WERI-Rb-1 (cell line): ENCODE measurements around the gene BAD.
A peak's percentile ranks its signal among the peaks of the same experiment; 100 is the strongest.

Experiments used
- DNase-seq: peaks from one replicate; pipeline ENCODE4 v3.0.0-alpha.2; 2020
- H3K27ac ChIP-seq: fragments of 250-450 bp; sonication (Bioruptor Pico); 2 replicates; pipeline ENCODE4 v1.5.1; 2020; ENCODE audit warnings: mild to moderate bottlenecking, moderate library complexity
- H3K27me3 ChIP-seq: fragments of 250-450 bp; sonication (Bioruptor Pico); 2 replicates; pipeline ENCODE4 v1.5.1; 2021; ENCODE audit warnings: mild to moderate bottlenecking, low read depth, moderate library complexity; ENCODE audit not compliant: insufficient read depth, severe bottlenecking
- H3K36me3 ChIP-seq: fragments of 250-450 bp; sonication (Bioruptor Pico); 2 replicates; pipeline ENCODE4 v1.5.1; 2020; ENCODE audit warnings: mild to moderate bottlenecking, moderate library complexity
- H3K4me3 ChIP-seq: 2 replicates; pipeline ENCODE4 v1.5.1; 2011; ENCODE audit warnings: low read depth, mild to moderate bottlenecking, control low read depth, low read length
- H3K9me3 ChIP-seq: fragments of 250-450 bp; sonication (Bioruptor Pico); 2 replicates; pipeline ENCODE4 v1.5.1; 2021; ENCODE audit warnings: mild to moderate bottlenecking, moderate library complexity; ENCODE audit not compliant: severe bottlenecking
- TF ChIP-seq, protein P1 (sequence below): IDR thresholded peaks from 2 replicates; pipeline ENCODE4 v1.5.1; 2011; ENCODE audit warnings: low read depth, mild to moderate bottlenecking, control low read depth, inconsistent platforms, low read length

The BAD gene

DNA sequence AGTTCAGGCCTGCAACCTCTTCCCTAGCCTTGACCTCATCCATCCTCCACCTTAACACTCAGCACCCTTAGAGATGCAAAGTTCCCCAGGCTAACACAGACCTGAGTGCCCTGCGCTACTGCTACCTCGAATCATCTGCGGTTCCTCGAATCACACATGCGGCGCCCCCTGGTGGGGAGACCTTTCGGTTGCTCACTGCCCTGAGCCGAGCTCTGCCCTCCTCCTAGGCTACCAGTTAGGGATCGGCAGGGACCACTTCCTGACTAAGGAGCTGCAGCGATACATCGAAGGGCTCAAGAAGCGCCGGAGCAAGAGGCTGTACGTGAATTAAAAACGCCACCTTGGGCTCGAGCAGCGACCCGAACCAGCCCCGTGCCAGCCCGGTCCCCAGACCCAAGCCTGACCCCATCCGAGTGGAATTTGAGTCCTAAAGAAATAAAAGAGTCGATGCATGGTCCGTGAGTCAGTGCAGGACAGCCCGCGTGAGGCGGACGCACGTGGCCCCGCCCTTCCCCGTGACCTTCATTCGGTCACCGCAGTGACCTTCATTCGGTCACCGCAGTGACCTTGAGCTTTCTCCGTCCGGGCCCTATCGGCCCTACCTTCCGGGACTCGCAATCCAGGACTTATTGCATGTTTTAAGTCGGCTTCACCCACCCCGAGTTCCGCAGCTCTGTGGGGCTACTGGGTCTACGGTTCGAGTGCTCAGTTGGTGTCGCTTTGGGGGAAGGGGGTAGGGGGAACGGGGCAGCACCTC is 20.0 kb upstream of the BAD start:
- Histone ChIP-seq H3K36me3 (peaks cover 4% of the 10 kb centered on the region), H3K27me3 (no peaks in the 10 kb centered on the region), H3K4me3 (peak overlapping the region; percentile 88), H3K9me3 (no peaks in the 10 kb centered on the region), H3K27ac (peak overlapping the region; percentile 39)
- DNase-seq: peak; percentile 95
- TF ChIP-seq, protein P1, sequence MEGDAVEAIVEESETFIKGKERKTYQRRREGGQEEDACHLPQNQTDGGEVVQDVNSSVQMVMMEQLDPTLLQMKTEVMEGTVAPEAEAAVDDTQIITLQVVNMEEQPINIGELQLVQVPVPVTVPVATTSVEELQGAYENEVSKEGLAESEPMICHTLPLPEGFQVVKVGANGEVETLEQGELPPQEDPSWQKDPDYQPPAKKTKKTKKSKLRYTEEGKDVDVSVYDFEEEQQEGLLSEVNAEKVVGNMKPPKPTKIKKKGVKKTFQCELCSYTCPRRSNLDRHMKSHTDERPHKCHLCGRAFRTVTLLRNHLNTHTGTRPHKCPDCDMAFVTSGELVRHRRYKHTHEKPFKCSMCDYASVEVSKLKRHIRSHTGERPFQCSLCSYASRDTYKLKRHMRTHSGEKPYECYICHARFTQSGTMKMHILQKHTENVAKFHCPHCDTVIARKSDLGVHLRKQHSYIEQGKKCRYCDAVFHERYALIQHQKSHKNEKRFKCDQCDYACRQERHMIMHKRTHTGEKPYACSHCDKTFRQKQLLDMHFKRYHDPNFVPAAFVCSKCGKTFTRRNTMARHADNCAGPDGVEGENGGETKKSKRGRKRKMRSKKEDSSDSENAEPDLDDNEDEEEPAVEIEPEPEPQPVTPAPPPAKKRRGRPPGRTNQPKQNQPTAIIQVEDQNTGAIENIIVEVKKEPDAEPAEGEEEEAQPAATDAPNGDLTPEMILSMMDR: peak; percentile 89

DNA sequence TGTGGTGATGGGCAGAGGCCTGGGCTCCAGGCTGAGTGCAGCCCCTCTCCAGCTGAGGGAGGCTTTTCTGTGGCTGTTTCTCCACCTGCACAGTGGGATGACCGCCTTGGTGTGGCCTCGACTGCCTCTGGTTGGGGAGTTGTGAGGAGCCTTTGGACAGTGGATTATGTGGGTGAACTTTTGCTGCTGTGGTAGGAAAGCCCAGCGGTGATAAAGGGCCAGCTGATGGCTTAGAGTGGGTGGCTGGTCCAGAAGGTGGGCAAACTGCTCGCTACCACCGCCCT is 19.5 kb upstream of the BAD start:
- H3K36me3 ChIP-seq: peaks cover 4% of the 10 kb centered on the region
- DNase-seq: no peak
- no peaks in the 10 kb centered on the region for H3K9me3 ChIP-seq
- no peak overlapping the region for H3K27ac ChIP-seq
- no peak overlapping the region for H3K4me3 ChIP-seq
- TF ChIP-seq, protein P1: no peak
- H3K27me3 ChIP-seq: no peaks in the 10 kb centered on the region

DNA sequence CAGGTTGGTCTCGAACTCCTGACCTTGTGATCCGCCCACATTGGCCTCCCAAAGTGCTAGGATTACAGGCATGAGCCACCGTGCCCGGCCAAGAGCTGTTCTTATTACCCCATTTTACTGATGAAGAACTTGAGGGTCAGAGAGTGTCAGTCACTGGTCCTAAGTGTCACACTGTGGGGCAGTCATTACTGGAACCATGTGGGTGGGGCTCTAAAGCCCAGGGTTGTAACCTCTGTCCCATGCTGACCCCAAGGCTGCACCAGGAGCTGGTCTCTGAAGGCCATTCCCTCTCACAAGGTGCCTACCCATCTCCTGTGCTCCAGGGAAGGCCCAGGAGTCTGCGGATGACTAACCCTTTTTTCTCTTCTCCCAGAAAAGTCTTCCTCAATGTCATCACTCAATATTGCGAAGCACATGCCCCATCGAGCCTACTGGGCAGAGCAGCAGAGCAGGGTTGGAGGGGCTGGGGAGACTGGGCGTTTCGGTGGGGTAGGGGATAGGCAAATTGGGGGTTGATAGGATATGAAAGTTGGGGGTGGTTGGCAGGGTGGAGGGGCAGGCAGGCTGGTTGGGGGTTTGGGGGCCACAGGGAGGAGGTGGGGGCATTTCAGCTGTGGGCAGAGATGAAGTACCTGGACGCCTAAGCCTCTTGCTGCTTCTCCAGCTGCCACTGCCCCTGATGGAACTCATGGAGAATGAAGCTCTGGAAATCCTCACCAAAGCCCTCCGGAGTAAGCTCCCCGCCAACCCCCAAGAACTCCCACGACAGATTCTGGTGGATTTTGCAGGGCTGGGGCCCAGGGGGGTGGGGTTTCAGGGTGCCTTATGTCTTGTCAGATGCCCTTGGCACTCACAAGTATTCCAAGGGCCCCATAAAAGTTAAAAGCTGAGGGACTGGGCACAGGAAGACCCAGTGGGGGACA is 18.9 kb upstream of the BAD start:
- TF ChIP-seq, protein P1: no peak
- no peak for DNase-seq
- no peaks in the 10 kb centered on the region for H3K27me3 ChIP-seq
- no peak overlapping the region for H3K27ac ChIP-seq
- H3K4me3 ChIP-seq: no peak overlapping the region
- H3K36me3 ChIP-seq: peaks cover 4% of the 10 kb centered on the region
- no peaks in the 10 kb centered on the region for H3K9me3 ChIP-seq

DNA sequence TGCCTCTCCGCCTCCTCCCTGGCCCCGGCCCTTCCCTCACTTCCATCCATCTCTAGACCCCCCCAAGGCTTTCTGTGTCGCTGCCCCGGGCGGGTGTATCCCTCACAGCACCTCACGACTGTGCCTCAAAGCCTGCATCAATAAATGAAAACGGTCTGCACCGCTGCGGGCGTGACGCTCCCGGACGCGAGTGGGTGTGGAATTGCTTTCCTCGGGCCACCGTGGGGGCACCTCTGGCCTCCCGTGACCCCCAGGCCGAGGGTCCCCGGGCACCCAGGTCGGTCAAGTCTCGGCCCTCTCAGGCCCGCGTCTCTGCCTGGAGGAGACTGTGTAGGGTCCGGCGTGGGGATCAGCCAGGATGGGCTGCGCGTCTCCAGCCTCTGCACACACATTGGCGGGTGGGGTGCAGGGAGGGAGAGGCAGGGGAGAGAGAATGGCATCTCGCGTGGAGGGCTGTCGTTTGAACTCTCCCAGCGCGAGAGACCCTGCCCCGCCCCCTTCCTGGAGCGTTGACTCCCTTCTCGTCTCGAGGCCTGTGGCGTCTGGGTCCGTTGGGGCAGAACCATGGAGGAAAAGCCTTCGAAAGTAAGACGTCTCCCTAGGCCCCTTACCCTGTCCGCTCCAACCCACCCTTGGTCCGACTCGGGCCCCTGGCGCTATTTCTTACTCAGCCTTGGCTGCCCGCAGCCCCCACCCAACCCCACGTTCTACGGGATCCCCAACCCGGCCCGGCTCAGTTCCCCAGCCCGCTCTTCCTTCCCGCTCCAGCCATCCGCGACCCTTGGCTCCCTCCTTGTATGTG is 15.6 kb upstream of the BAD start, which contains the start of gene CATSPERZ:
Gene CATSPERZ (plus strand): TSS at position 512 of the 802 bp plus-strand sequence. CDS start 53 bp downstream, at position 565.
- H3K9me3 ChIP-seq: no peaks in the 10 kb centered on the region
- no peaks in the 10 kb centered on the region for H3K27me3 ChIP-seq
- H3K27ac ChIP-seq: no peak within 1 kb of the TSS
- TF ChIP-seq, protein P1: no peak
- H3K36me3 ChIP-seq: no peaks in the 10 kb centered on the region
- peak within 1 kb of the TSS; percentile 37 for H3K4me3 ChIP-seq
- DNase-seq: no peak

DNA sequence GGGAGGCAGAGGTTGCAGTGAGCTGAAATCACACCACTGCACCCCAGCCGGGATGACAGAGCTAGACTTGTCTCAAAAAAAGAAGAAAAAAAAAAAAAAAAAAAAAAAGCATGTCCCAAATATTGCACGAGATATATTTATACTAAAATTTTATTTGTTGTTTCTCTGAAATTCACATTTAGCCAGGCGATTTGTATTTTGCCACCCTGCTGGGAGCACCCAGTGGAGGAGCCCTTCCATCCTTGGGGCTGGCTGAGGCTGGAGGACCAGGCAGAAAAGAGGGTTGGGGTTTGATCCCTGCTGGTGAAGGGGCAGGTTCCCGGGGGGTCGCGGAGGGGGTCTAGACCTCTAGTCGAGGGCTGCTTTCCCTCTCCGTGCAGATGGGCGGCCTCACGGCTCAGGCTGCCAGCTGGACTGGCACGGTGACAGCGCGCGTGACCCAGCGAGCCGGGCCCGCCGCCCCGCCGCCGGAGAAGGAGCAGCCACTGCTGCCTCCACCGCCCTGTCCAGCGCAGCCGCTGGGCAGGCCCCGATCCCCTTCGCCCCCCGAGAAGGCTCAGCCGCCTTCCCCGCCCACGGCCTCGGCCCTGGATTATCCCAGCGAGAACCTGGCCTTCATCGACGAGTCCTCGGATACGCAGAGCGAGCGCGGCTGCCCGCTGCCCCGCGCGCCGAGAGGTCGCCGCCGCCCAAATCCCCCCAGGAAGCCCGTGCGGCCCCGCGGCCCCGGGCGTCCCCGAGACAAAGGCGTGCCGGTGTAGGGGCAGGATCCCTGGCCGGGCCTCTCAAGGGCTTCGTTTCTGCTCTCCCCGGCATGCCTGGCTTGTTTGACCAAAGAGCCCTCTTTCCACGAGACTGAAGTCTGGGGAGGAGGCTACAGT is 14.7 kb upstream of the BAD start:
- Histone ChIP-seq H3K9me3 (no peaks in the 10 kb centered on the region), H3K36me3 (no peaks in the 10 kb centered on the region), H3K27ac (no peak overlapping the region), H3K4me3 (no peak overlapping the region), H3K27me3 (no peaks in the 10 kb centered on the region)
- TF ChIP-seq, protein P1: no peak
- DNase-seq: no peak
